Endothelial cell of umbilical vein (primary cell): ENCODE results near the gene GTF3C4. TPM values are rescaled to one million over a fixed set of nuclear protein-coding genes. Genes with fewer than 3 reads are reported as not detected.

ENCODE experiments used
- BruUV-seq: library from RNA; stranded (reverse); fragments of 400-500 nt; replicated peaks from 2 replicates; lab custom pipeline; 2021; lab: Mats Ljungman, UMichigan
- CTCF ChIA-PET: fragments of 300-600, 350-600 bp; sonication (Branson Sonifier 250); formaldehyde crosslinking; loops from one replicate; lab custom pipeline; 2021; ENCODE audit warnings: antibody characterized with exemption, inconsistent platforms; lab: Charles Lee
- POLR2A ChIA-PET: fragments of 300-600, 350-600 bp; sonication (Branson Sonifier 250); formaldehyde crosslinking; loops from one replicate; lab custom pipeline; 2021; ENCODE audit warnings: antibody characterized with exemption, inconsistent platforms; lab: Charles Lee
- DNase-seq: peaks from one replicate; pipeline ENCODE4 v3.0.0-alpha.2; 2011; ENCODE audit warnings: low read depth, low spot score
- FAIRE-seq: peaks from 2 replicates; lab custom pipeline; 2011; peaks lifted over from hg19 to GRCh38; lab: Jason Lieb, UNC
- H2AFZ ChIP-seq: 2 replicates; pipeline ENCODE4 v1.6.0; 2012; ENCODE audit warnings: low read depth, low read length, control low read depth, inconsistent platforms
- H3K27ac ChIP-seq: 2 replicates; pipeline ENCODE4 v1.5.1; 2011; ENCODE audit warnings: low read depth, mild to moderate bottlenecking, control low read depth, low read length, moderate library complexity; ENCODE audit not compliant: insufficient read depth
- H3K27me3 ChIP-seq, 2 experiments: 2 replicates each; pipeline versions ENCODE4 v1.6.0 to v1.6.1; 2011; ENCODE audit warnings: low read length in 2 of 2, mixed read lengths in 1 of 2; ENCODE audit not compliant: control insufficient read depth in 2 of 2, insufficient read depth in 2 of 2
- H3K36me3 ChIP-seq, 2 experiments: 2 replicates in 1 of 2; 3 replicates in 1 of 2; pipeline ENCODE4 v1.5.1; 2011; ENCODE audit warnings: low read length in 2 of 2, mild to moderate bottlenecking in 1 of 2, moderate library complexity in 1 of 2; ENCODE audit not compliant: control insufficient read depth in 2 of 2, insufficient read depth in 2 of 2; ENCODE audit errors: extremely low read depth in 1 of 2
- H3K4me1 ChIP-seq: 3 replicates; pipeline ENCODE4 v1.5.1; 2011; ENCODE audit warnings: mild to moderate bottlenecking, low read length; ENCODE audit not compliant: control insufficient read depth, insufficient read depth; ENCODE audit errors: extremely low read depth
- H3K4me2 ChIP-seq: 2 replicates; pipeline ENCODE4 v1.6.1; 2011; ENCODE audit warnings: low read length, control low read depth, mixed read lengths; ENCODE audit not compliant: insufficient read depth
- H3K4me3 ChIP-seq, 3 experiments: fragments of 200-600 bp in 1 of 3; sonication (generic), shearing (Covaris generic) in 1 of 3; replicated peaks in 1 of 3; 2 replicates each; pipeline ENCODE4 v1.5.1; 2011 to 2016; ENCODE audit warnings: control low read depth in 3 of 3, low read length in 3 of 3, mild to moderate bottlenecking in 2 of 3, inconsistent platforms in 1 of 3, low read depth in 1 of 3, moderate library complexity in 1 of 3; ENCODE audit not compliant: insufficient read depth in 1 of 3
- H3K79me2 ChIP-seq: 2 replicates; pipeline ENCODE4 v1.6.0; 2012; ENCODE audit warnings: low read length, inconsistent platforms; ENCODE audit not compliant: control insufficient read depth, insufficient read depth
- H3K9ac ChIP-seq: replicated peaks from 2 replicates; pipeline ENCODE3; 2011; ENCODE audit warnings: low read length, control low read depth; ENCODE audit not compliant: insufficient read depth; ENCODE audit errors: extremely low read depth
- H3K9me1 ChIP-seq: replicated peaks from 3 replicates; pipeline ENCODE4 v1.6.0; 2011; ENCODE audit warnings: mild to moderate bottlenecking, low read length; ENCODE audit not compliant: control insufficient read depth, insufficient read depth; ENCODE audit errors: extremely low read depth
- H3K9me3 ChIP-seq: replicated peaks from 2 replicates; pipeline ENCODE4 v1.5.1; 2012; ENCODE audit warnings: low read length, inconsistent platforms; ENCODE audit not compliant: control insufficient read depth, insufficient read depth
- H4K20me1 ChIP-seq: replicated peaks from 2 replicates; pipeline ENCODE3; 2011; ENCODE audit warnings: mild to moderate bottlenecking, low read length; ENCODE audit not compliant: control insufficient read depth, insufficient read depth; ENCODE audit errors: extremely low read depth
- EZH2 ChIP-seq: IDR thresholded peaks from 2 replicates; pipeline ENCODE4 v1.6.1; 2012; ENCODE audit warnings: borderline replicate concordance, low read depth, mild to moderate bottlenecking, moderate library complexity, low read length, inconsistent platforms; ENCODE audit not compliant: severe bottlenecking
- FOS ChIP-seq: IDR thresholded peaks from 2 replicates; pipeline ENCODE4 v1.6.1; 2011; ENCODE audit warnings: mild to moderate bottlenecking, low read length, moderate library complexity, borderline replicate concordance; ENCODE audit not compliant: insufficient read depth
- GATA2 ChIP-seq: IDR thresholded peaks from 2 replicates; pipeline ENCODE4 v1.7.0; 2011; ENCODE audit warnings: low read depth, mild to moderate bottlenecking, moderate library complexity, mixed read lengths, low read length; ENCODE audit not compliant: insufficient read length, insufficient read depth
- JUN ChIP-seq: IDR thresholded peaks from 2 replicates; pipeline ENCODE4 v1.6.1; 2011; ENCODE audit warnings: borderline replicate concordance, low read depth; ENCODE audit not compliant: insufficient read length, insufficient read depth
- MAX ChIP-seq: IDR thresholded peaks from 2 replicates; pipeline ENCODE4 v1.6.1; 2011; ENCODE audit not compliant: insufficient read depth, insufficient read length
- MYC ChIP-seq: IDR thresholded peaks from one replicate; pipeline ENCODE4 v1.6.1; 2011; ENCODE audit warnings: mild to moderate bottlenecking, low read depth, low read length
- POLR2A ChIP-seq: IDR thresholded peaks from 2 replicates; pipeline ENCODE4 v1.6.1; 2012; ENCODE audit warnings: low read depth, mild to moderate bottlenecking, control low read depth, low read length
- POLR2AphosphoS5 ChIP-seq: IDR thresholded peaks from 2 replicates; pipeline ENCODE4 v1.6.1; 2012; ENCODE audit warnings: low read depth, mild to moderate bottlenecking, control low read depth, low read length, moderate library complexity; ENCODE audit not compliant: insufficient read depth
- dilution Hi-C: fragments of 300-500 bp; cut with MboI; formaldehyde crosslinking; loops from one replicate; pipeline ENCODE4 v1.15.0; 2019; ENCODE audit warnings: low sequenced_read_pairs; ENCODE audit not compliant: extremely low pct_ligation_motif_present
- intact Hi-C: fragments of 100-400 bp; cut with micrococcal nuclease; formaldehyde crosslinking; loops from one replicate; pipeline ENCODE4 v1.10.0; 2022
- polyA plus RNA-seq, 4 experiments: library from polyadenylated mRNA; depleted of rRNA in 3 of 4; stranded (reverse) in 3 of 4; unstranded in 1 of 4; fragments of >200 nt; gene quantifications; 2 replicates each; pipeline versions ENCODE4 v1.2.1 to v1.2.3, GENCODE V29; 2011 to 2012; ENCODE audit warnings: missing spikeins in 1 of 4
- total RNA-seq: library from RNA; stranded (reverse); gene quantifications from 2 replicates; pipeline ENCODE4 v1.2.3, GENCODE V29; 2021
- TF ChIP-seq, protein P1 (sequence below), 2 donors: IDR thresholded peaks; 1 replicate in 1 of 2; 2 replicates in 1 of 2; pipeline ENCODE4 v1.5.1; 2011; ENCODE audit warnings: low read length in 2 of 2, mild to moderate bottlenecking in 2 of 2, moderate library complexity in 2 of 2, control low read depth in 1 of 2, inconsistent platforms in 1 of 2, low read depth in 1 of 2; ENCODE audit not compliant: insufficient read depth in 1 of 2; ENCODE audit errors: extremely low read depth in 1 of 2

The GTF3C4 gene
- total and polyA plus RNA-seq, 2 donors (not counting 3 experiments of a cell fraction or from before 2014, with no cell fraction given), result 3.3 to 19.2 TPM

- no peaks in the 10 kb centered on the region for H4K20me1 ChIP-seq
- no peak for FAIRE-seq
- H3K27me3 ChIP-seq, result no peaks in the 10 kb centered on the region
- peak; percentile 22 for DNase-seq
- TF ChIP-seq GATA2, result no peak
- TF ChIP-seq, protein P1, sequence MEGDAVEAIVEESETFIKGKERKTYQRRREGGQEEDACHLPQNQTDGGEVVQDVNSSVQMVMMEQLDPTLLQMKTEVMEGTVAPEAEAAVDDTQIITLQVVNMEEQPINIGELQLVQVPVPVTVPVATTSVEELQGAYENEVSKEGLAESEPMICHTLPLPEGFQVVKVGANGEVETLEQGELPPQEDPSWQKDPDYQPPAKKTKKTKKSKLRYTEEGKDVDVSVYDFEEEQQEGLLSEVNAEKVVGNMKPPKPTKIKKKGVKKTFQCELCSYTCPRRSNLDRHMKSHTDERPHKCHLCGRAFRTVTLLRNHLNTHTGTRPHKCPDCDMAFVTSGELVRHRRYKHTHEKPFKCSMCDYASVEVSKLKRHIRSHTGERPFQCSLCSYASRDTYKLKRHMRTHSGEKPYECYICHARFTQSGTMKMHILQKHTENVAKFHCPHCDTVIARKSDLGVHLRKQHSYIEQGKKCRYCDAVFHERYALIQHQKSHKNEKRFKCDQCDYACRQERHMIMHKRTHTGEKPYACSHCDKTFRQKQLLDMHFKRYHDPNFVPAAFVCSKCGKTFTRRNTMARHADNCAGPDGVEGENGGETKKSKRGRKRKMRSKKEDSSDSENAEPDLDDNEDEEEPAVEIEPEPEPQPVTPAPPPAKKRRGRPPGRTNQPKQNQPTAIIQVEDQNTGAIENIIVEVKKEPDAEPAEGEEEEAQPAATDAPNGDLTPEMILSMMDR (IDR thresholded peaks at IDR 0.05; ENCODE audit: extremely low read depth in 1 of 2, insufficient read depth in 1 of 2, low read depth in 1 of 2, low read length in 2 of 2), result peak in 1 of 2 donors; percentile 24
- BruUV-seq, result no TSS peak
- H3K36me3 ChIP-seq, result peaks cover 9 to 20% of the 10 kb centered on the region in 2 experiments
- ChIA-PET POLR2A (no interaction called here), CTCF (interaction anchor here (1.0 kb wide), 1 partner anchor 14 kb away, joined by 3 read pairs; no protein-coding TSS in a partner anchor)
- no peak overlapping the region for H2AFZ ChIP-seq
- H3K9me1 ChIP-seq, result no peaks in the 10 kb centered on the region
- no peaks in the 10 kb centered on the region for H3K9me3 ChIP-seq
- no peaks in the 10 kb centered on the region for H3K79me2 ChIP-seq
- no peak overlapping the region for H3K4me2 ChIP-seq
- intact Hi-C loops (loop anchor here (1.0 kb wide), 1 partner anchor 240 kb away; no protein-coding TSS in a partner anchor), dilution Hi-C loops (no loop called here)
- no peak overlapping the region for H3K9ac ChIP-seq
- no peak overlapping the region for H3K4me3 ChIP-seq
- H3K27ac ChIP-seq, result no peak overlapping the region
- no peaks in the 10 kb centered on the region for H3K4me1 ChIP-seq
These were observed 19.0 kb upstream of the GTF3C4 start for GRCh38 chr9:132651259-132651658.

- H3K9me1 ChIP-seq, result no peaks in the 10 kb centered on the region
- no peaks in the 10 kb centered on the region for H4K20me1 ChIP-seq
- CTCF ChIA-PET, result no interaction called here
- DNase-seq (no peak), FAIRE-seq (no peak)
- no peaks in the 10 kb centered on the region for H3K27me3 ChIP-seq
- H3K9ac ChIP-seq, result no peak overlapping the region
- no peak for TF ChIP-seq EZH2
- TF ChIP-seq, protein P1 (IDR thresholded peaks at IDR 0.05; ENCODE audit: extremely low read depth in 1 of 2, insufficient read depth in 1 of 2, low read depth in 1 of 2, low read length in 2 of 2), result no peak
- no peak for TF ChIP-seq JUN
- TF ChIP-seq POLR2AphosphoS5, result no peak
- TF ChIP-seq MAX, result no peak
- no peak for TF ChIP-seq FOS
- no peak for TF ChIP-seq MYC
- TF ChIP-seq POLR2A, result no peak
- no peaks in the 10 kb centered on the region for H3K79me2 ChIP-seq
- no peak overlapping the region for H2AFZ ChIP-seq
- no peak overlapping the region for H3K27ac ChIP-seq
- intact Hi-C loops, result no loop called here
- no TSS peak for BruUV-seq
- H3K36me3 ChIP-seq, result peaks cover 10 to 16% of the 10 kb centered on the region in 2 experiments
- dilution Hi-C loops, result no loop called here
- H3K4me2 ChIP-seq, result no peak overlapping the region
- no peaks in the 10 kb centered on the region for H3K9me3 ChIP-seq
- POLR2A ChIA-PET, result interaction anchor here (1.2 kb wide), 1 partner anchor 13 kb away, joined by 6 read pairs; no protein-coding TSS in a partner anchor
- H3K4me1 ChIP-seq, result no peaks in the 10 kb centered on the region
- H3K4me3 ChIP-seq, result no peak overlapping the region
These were observed 14.0 kb upstream of the GTF3C4 start for GRCh38 chr9:132656299-132656698.
